ENCODE measurements around the gene PLSCR3.
"Not testable (repeated sequence)": the region's sequence is repeated elsewhere in the genome, so short reads cannot be mapped to it uniquely, and the experiment has no call there.

Gene PLSCR3

GRCh38 chr17:7379134-7379533, 15.2 kb downstream of the PLSCR3 start:
- no peak for DNase-seq

GRCh38 chr17:7374353-7374752, 20.0 kb downstream of the PLSCR3 start:
- DNase-seq, result no peak

GRCh38 chr17:7370853-7371252, 23.5 kb downstream of the PLSCR3 start:
- no peak for DNase-seq

GRCh38 chr17:7369825-7370224, 24.5 kb downstream of the PLSCR3 start:
- no peak for DNase-seq

- DNase-seq, result not testable (repeated sequence)
Measured at GRCh38 chr17:7368599-7368994, 25.7 kb downstream of the PLSCR3 start.

GRCh38 chr17:7367918-7368598, 26.3 kb downstream of the PLSCR3 start:
- DNase-seq, result no peak

GRCh38 chr17:7367083-7367482, 27.2 kb downstream of the PLSCR3 start:
- no peak for DNase-seq

GRCh38 chr17:7365963-7366362, 28.4 kb downstream of the PLSCR3 start:
- DNase-seq, result not testable (repeated sequence)

- no peak for DNase-seq
Measured at GRCh38 chr17:7363311-7363710, 31.0 kb downstream of the PLSCR3 start.

GRCh38 chr17:7361906-7362305, 32.4 kb downstream of the PLSCR3 start:
- no peak for DNase-seq

GRCh38 chr17:7357381-7357780, 36.9 kb downstream of the PLSCR3 start:
- DNase-seq, result no peak

GRCh38 chr17:7356756-7357155, 37.6 kb downstream of the PLSCR3 start:
- no peak for DNase-seq

GRCh38 chr17:7356072-7356549, 38.2 kb downstream of the PLSCR3 start:
- DNase-seq, result peak; percentile 32

GRCh38 chr17:7355573-7355972, 38.8 kb downstream of the PLSCR3 start:
- no peak for DNase-seq

- DNase-seq, result no peak
Measured at GRCh38 chr17:7355053-7355452, 39.3 kb downstream of the PLSCR3 start, which contains the start of gene TMEM95. TSS of gene TMEM95 (plus strand) at chr17:7355156. CDS start at chr17:7355205, 49 bp downstream.

- no peak for DNase-seq
Measured at GRCh38 chr17:7354262-7354843, 40.0 kb downstream of the PLSCR3 start.

GRCh38 chr17:7352910-7353635, 41.3 kb downstream of the PLSCR3 start:
- no peak for DNase-seq

GRCh38 chr17:7352503-7352889, 41.8 kb downstream of the PLSCR3 start:
- no peak for DNase-seq

- DNase-seq, result no peak
Measured at GRCh38 chr17:7351665-7352502, 42.4 kb downstream of the PLSCR3 start, which contains the start of gene KCTD11. TSS of gene KCTD11 (plus strand) at chr17:7352162.

GRCh38 chr17:7348478-7349242, 45.7 kb downstream of the PLSCR3 start:
- DNase-seq, result no peak

GRCh38 chr17:7347630-7348477, 46.5 kb downstream of the PLSCR3 start:
- DNase-seq, result no peak

Data from KG1 (cell line).